ENCODE measurements around the gene SUV39H2. TPM values are rescaled to one million over a fixed set of nuclear protein-coding genes. Genes with fewer than 3 reads are reported as not detected.

SUV39H2 gene
- 1 to 10 TPM; 5.0 to 5.7 TPM for total RNA-seq
- 1 to 10 TPM; 4.4 to 6.1 TPM for polyA plus RNA-seq

DNA sequence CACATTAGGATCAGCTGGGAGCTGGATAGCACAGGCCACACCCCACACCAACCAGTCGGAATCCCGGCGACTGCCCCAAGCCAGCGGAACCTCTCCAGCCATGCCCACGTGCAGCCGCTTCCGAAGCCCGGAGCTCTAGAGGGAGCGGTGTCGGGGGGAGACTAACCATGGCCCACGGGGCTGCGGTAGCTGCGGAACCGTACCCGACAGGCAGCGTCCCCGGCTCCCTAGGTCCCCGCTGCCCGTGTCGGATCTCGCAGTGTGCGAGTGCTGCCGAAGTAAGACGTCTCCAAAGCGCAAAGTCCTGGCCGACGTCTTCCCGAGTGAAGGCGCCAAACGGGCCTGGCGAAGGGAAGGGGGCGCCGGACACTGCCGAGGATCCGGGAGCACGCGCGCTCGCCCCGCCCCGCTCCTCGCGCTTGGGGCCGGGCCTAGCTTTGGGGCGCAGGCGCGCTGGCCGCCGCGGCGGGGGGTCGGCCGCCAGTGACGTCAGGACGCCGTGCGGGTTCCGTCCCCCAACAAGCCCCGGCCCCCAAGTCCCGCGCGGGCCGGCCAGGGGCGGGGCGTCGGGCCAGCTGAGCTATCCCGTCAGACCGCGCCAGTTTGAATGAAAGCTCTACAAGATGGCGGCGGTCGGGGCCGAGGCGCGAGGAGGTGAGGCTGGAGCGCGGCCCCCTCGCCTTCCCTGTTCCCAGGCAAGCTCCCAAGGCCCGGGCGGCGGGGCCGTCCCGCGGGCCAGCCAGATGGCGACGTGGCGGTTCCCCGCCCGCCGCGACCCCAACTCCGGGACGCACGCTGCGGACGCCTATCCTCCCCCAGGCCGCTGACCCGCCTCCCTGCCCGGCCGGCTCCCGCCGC is at the start of gene SUV39H2:
TSS of gene SUV39H2 (plus strand) at position 601 of the 858 bp plus-strand sequence. CDS start at position 624, 23 bp downstream.
- intact Hi-C loops (cut with micrococcal nuclease) = loop anchor here (1.0 to 5.0 kb wide), 7 partner anchors 26 to 1091 kb away; partner anchors contain the start of genes CDNF, DCLRE1C, HSPA14 and MSANTD7
- peak within 1 kb of the TSS; percentile 93 to 96 (median 94) for H3K4me3 Mint-ChIP-seq

GRCh38 chr10:14833106-14833505 is 45.6 kb upstream of the SUV39H2 start:
- intact Hi-C loops (cut with micrococcal nuclease) = no loop called here
- DNase-seq = no peak
- peaks cover 5 to 12% of the 10 kb centered on the region in 2 donors for H3K36me3 Mint-ChIP-seq
- no peaks in the 10 kb centered on the region for H3K36me3 ChIP-seq (ENCODE audit: insufficient read depth, low read length)
- no peaks in the 10 kb centered on the region for H3K9me3 Mint-ChIP-seq
- H3K9me3 ChIP-seq (ENCODE audit: control insufficient read depth in 1 of 2, low read length in 2 of 2) = no peaks in the 10 kb centered on the region
- no peaks in the 10 kb centered on the region for H3K27me3 Mint-ChIP-seq
- no peak overlapping the region for H3K4me3 ChIP-seq (ENCODE audit: low read length in 2 of 2)
- H3K27ac Mint-ChIP-seq = no peak overlapping the region
- no peaks in the 10 kb centered on the region for H3K27me3 ChIP-seq (ENCODE audit: insufficient read depth, low read length)
- H3K27ac ChIP-seq (ENCODE audit: low read depth, low read length) = no peak overlapping the region
- ChIA-PET POLR2A (ENCODE audit: partially characterized antibody) (no interaction called here), CTCF (ENCODE audit: partially characterized antibody) (no interaction called here)
- peaks cover 11% of the 10 kb centered on the region for H3K4me1 ChIP-seq (ENCODE audit: insufficient read depth, low read length)
- peaks cover 6 to 13% (median 12%) of the 10 kb centered on the region in 4 donors for H3K4me1 Mint-ChIP-seq
- H3K4me3 Mint-ChIP-seq = no peak overlapping the region

More for the DNA sequence above, at the start of gene SUV39H2:
- Mint-ChIP-seq H3K4me1 (peaks cover 13 to 48% (median 22%) of the 10 kb centered on the region in 4 donors), H3K9me3 (no peaks in the 10 kb centered on the region), H3K36me3 (peaks cover 0 to 8% of the 10 kb centered on the region in 2 donors), H3K27me3 (no peaks in the 10 kb centered on the region), H3K27ac (peak within 1 kb of the TSS; percentile 87 to 95 (median 94))
- Histone ChIP-seq H3K9me3 (ENCODE audit: control insufficient read depth in 1 of 2, low read length in 2 of 2) (no peaks in the 10 kb centered on the region), H3K36me3 (ENCODE audit: insufficient read depth, low read length) (no peaks in the 10 kb centered on the region), H3K4me1 (ENCODE audit: insufficient read depth, low read length) (peaks cover 17% of the 10 kb centered on the region), H3K27ac (ENCODE audit: low read depth, low read length) (peak within 1 kb of the TSS; percentile 84), H3K4me3 (ENCODE audit: low read length in 2 of 2) (peak within 1 kb of the TSS; percentile 44 to 88), H3K27me3 (ENCODE audit: insufficient read depth, low read length) (no peaks in the 10 kb centered on the region)
- CTCF ChIA-PET (ENCODE audit: partially characterized antibody) = interaction anchor here (1.0 to 2.2 kb wide), 10 partner anchors 11 to 93 kb away, joined by 3 to 14 read pairs (median 4); partner anchors contain the start of genes CDNF, HSPA14, MEIG1 and MSANTD7
- POLR2A ChIA-PET (ENCODE audit: partially characterized antibody) = interaction anchor here (0.8 to 3.6 kb wide), 22 partner anchors 8 to 1576 kb away, joined by 3 to 56 read pairs (median 4); partner anchors contain the start of genes CDNF, DCLRE1C, HSPA14 and MEIG1
- peak; percentile 87 to 91 (median 90) for DNase-seq

GRCh38 chr10:14836208-14836607 is 42.5 kb upstream of the SUV39H2 start:
- peaks cover 26% of the 10 kb centered on the region for H3K4me1 ChIP-seq (ENCODE audit: insufficient read depth, low read length)
- POLR2A ChIA-PET (ENCODE audit: partially characterized antibody) = interaction anchor here (0.8 to 3.1 kb wide), 4 partner anchors 15 to 253 kb away, joined by 3 to 17 read pairs (median 10); partner anchors contain the start of gene DCLRE1C
- H3K9me3 ChIP-seq (ENCODE audit: control insufficient read depth in 1 of 2, low read length in 2 of 2) = no peaks in the 10 kb centered on the region
- H3K4me1 Mint-ChIP-seq = peaks cover 14 to 33% (median 24%) of the 10 kb centered on the region in 4 donors
- peak overlapping the region in 1 of 8 donors; percentile 10 for H3K4me3 Mint-ChIP-seq
- no peak overlapping the region for H3K4me3 ChIP-seq (ENCODE audit: low read length in 2 of 2)
- no peak overlapping the region for H3K27ac Mint-ChIP-seq
- CTCF ChIA-PET (ENCODE audit: partially characterized antibody) = interaction anchor here (1.2 to 4.4 kb wide), 7 partner anchors 9 to 337 kb away, joined by 3 to 20 read pairs (median 6); partner anchors contain the start of gene SUV39H2
- H3K27me3 ChIP-seq (ENCODE audit: insufficient read depth, low read length) = no peaks in the 10 kb centered on the region
- no peaks in the 10 kb centered on the region for H3K36me3 ChIP-seq (ENCODE audit: insufficient read depth, low read length)
- intact Hi-C loops (cut with micrococcal nuclease) = loop anchor here (5.0 kb wide), 3 partner anchors 249 to 649 kb away; no protein-coding TSS in a partner anchor
- H3K36me3 Mint-ChIP-seq = peaks cover 16 to 27% of the 10 kb centered on the region in 2 donors
- H3K27me3 Mint-ChIP-seq = no peaks in the 10 kb centered on the region
- no peak for DNase-seq
- no peak overlapping the region for H3K27ac ChIP-seq (ENCODE audit: low read depth, low read length)
- no peaks in the 10 kb centered on the region for H3K9me3 Mint-ChIP-seq

DNA sequence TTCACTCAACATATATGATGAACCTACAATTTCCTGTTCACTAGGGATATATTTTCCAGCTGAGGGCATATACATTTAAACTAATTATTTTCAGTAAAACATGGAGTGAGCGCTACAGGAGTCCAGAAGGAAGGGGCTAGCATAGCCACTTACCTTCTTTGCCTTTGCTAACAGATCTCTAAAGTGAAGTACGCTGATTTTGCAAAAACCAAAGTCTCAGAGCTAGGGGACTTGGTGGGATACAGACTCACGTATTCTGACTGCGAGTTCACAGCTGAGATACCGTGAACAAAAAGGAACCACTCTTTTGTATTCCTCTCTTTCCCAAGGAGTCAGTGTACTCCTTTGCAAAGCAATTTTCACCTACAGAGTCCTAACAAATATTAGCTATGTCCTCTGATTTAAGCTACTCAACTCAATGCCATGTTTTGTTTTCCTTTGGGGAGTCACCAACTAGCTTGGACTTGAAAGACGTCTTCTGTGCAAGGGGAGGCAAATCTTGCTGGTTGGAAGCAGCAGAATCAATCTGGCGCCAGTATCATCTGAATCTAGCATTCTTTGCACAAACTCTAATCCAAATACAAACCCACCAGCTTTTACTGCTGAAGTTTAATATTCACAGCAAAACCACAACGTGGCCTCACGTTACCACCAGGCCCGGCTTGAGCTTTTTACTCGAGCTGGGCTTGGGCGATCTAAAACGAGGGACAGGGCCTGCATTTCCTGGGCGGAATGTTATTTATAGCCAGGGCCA is 41.5 kb upstream of the SUV39H2 start:
- Histone ChIP-seq H3K27ac (ENCODE audit: low read depth, low read length) (peak overlapping the region; percentile 91), H3K27me3 (ENCODE audit: insufficient read depth, low read length) (no peaks in the 10 kb centered on the region), H3K36me3 (ENCODE audit: insufficient read depth, low read length) (peaks cover 9% of the 10 kb centered on the region), H3K4me1 (ENCODE audit: insufficient read depth, low read length) (peaks cover 26% of the 10 kb centered on the region), H3K4me3 (ENCODE audit: low read length in 2 of 2) (peak overlapping the region; percentile 1 to 68), H3K9me3 (ENCODE audit: control insufficient read depth in 1 of 2, low read length in 2 of 2) (no peaks in the 10 kb centered on the region)
- DNase-seq = peak in 1 of 5 donors; percentile 3
- H3K36me3 Mint-ChIP-seq = peaks cover 19 to 36% of the 10 kb centered on the region in 2 donors
- no peaks in the 10 kb centered on the region for H3K9me3 Mint-ChIP-seq
- H3K4me3 Mint-ChIP-seq = peak overlapping the region; percentile 89 to 97 (median 94)
- intact Hi-C loops (cut with micrococcal nuclease) = loop anchor here (1.0 to 5.0 kb wide), 4 partner anchors 250 to 1050 kb away; no protein-coding TSS in a partner anchor
- H3K27ac Mint-ChIP-seq = peak overlapping the region; percentile 86 to 99 (median 98)
- CTCF ChIA-PET (ENCODE audit: partially characterized antibody) = interaction anchor here (0.6 to 4.4 kb wide), 27 partner anchors 8 to 640 kb away, joined by 3 to 20 read pairs (median 4); partner anchors contain the start of genes MEIG1 and SUV39H2
- POLR2A ChIA-PET (ENCODE audit: partially characterized antibody) = interaction anchor here (1.0 to 3.1 kb wide), 33 partner anchors 11 to 652 kb away, joined by 3 to 56 read pairs (median 6); partner anchors contain the start of genes DCLRE1C, MEIG1, NMT2 and SUV39H2
- H3K4me1 Mint-ChIP-seq = peaks cover 14 to 33% (median 26%) of the 10 kb centered on the region in 4 donors
- H3K27me3 Mint-ChIP-seq = no peaks in the 10 kb centered on the region

DNA sequence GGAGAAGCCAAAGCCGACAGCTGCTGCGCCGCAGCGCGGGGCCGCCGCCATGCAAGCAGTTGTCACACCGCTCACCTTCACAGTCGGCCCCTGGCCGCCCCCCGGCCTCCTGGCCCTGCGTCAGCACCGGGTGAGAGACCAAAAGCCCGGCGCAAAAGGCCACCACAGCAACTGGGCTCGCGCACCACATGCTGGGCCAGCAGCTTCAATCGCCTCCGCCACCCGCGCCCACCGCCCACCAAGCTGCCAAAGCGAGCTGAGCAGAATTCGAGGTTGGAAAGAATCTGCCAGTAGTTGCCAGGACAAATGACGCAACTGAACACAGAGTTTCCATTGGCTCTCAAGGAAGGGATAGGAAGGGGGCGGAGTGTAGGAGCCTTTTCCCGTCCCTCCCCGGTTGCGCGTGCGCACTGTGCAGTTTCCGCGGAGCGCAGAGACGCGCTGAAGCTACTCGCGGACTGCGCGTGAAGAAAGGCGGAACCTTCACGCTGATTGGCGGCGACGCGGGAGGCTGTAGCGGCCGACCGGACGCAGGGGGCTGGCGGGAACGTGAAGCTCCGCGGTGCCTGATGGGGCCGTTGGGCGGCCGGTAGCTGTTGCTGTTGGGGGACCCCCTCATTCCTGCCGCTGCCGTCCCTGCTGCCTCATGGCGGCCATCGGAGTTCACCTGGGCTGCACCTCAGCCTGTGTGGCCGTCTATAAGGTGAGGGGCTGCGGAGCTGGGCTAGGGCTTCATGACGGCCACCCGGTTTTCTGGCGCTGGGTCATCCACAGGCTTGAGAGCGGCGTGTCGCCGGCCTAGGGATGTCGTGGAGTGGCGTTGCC is 40.7 kb upstream of the SUV39H2 start, which contains the start of the genes CDNF, HSPA14 and MSANTD7:
TSS of gene CDNF (minus strand) at position 281 of the 825 bp plus-strand sequence. CDS start at position 190, 91 bp downstream.
TSS of gene HSPA14 (plus strand) at position 550 of the 825 bp plus-strand sequence. CDS start at position 647, 97 bp downstream.
TSS of gene MSANTD7 (plus strand) at position 550 of the 825 bp plus-strand sequence. CDS start 3,979 bp downstream, outside the sequence.
- Histone ChIP-seq H3K36me3 (ENCODE audit: insufficient read depth, low read length) (peaks cover 17% of the 10 kb centered on the region), H3K27ac (ENCODE audit: low read depth, low read length) (peak within 1 kb of the TSS; percentile 91), H3K4me1 (ENCODE audit: insufficient read depth, low read length) (peaks cover 26% of the 10 kb centered on the region), H3K27me3 (ENCODE audit: insufficient read depth, low read length) (no peaks in the 10 kb centered on the region), H3K4me3 (ENCODE audit: low read length in 2 of 2) (peak within 1 kb of the TSS; percentile 68 to 79), H3K9me3 (ENCODE audit: control insufficient read depth in 1 of 2, low read length in 2 of 2) (no peaks in the 10 kb centered on the region)
- Mint-ChIP-seq H3K27ac (peak within 1 kb of the TSS; percentile 86 to 99 (median 98)), H3K9me3 (no peaks in the 10 kb centered on the region), H3K36me3 (peaks cover 16 to 44% of the 10 kb centered on the region in 2 donors), H3K4me3 (peak within 1 kb of the TSS; percentile 89 to 97 (median 94)), H3K27me3 (no peaks in the 10 kb centered on the region), H3K4me1 (peaks cover 14 to 33% (median 26%) of the 10 kb centered on the region in 4 donors)
- intact Hi-C loops (cut with micrococcal nuclease) = loop anchor here (1.0 to 5.0 kb wide), 12 partner anchors 40 to 1051 kb away; partner anchors contain the start of genes DCLRE1C, MEIG1, NMT2 and RPP38
- DNase-seq = peak; percentile 98 to 99 (median 99)
- POLR2A ChIA-PET (ENCODE audit: partially characterized antibody) = interaction anchor here (0.7 to 3.1 kb wide), 40 partner anchors 10 to 653 kb away, joined by 3 to 56 read pairs (median 5); partner anchors contain the start of genes DCLRE1C, MEIG1, NMT2 and SUV39H2
- CTCF ChIA-PET (ENCODE audit: partially characterized antibody) = interaction anchor here (0.6 to 4.4 kb wide), 24 partner anchors 11 to 641 kb away, joined by 3 to 20 read pairs (median 4); partner anchors contain the start of genes MEIG1 and SUV39H2
